ENCODE results near the gene TDP2. TPM values are rescaled to one million over a fixed set of nuclear protein-coding genes. Genes with fewer than 3 reads are reported as not detected.

The TDP2 gene
- total RNA-seq, 2 donors from 2014 or later = 58.3 to 62.9 TPM

Other genes starting within 250 kb of the TDP2 start
- under 1 TPM; 0.51 to 0.82 TPM for gene GPLD1, start 177.3 kb downstream of the TDP2 start, total RNA-seq
- 10 to 100 TPM in 1 of 2 donors, 1 to 10 TPM in 1; 8.0 to 14.7 TPM for gene ALDH5A1, start 171.9 kb downstream of the TDP2 start, total RNA-seq
- under 1 TPM; 0.14 TPM for gene KIAA0319, start 20.7 kb downstream of the TDP2 start, total RNA-seq
- 10 to 100 TPM; 26.5 to 26.9 TPM for gene ACOT13, start 178 bp upstream of the TDP2 start, total RNA-seq
- 100 to 1,000 TPM; 181 to 194 TPM for gene C6orf62, start 52.3 kb upstream of the TDP2 start, total RNA-seq
- 10 to 100 TPM; 50.8 to 58.5 TPM for gene GMNN, start 108.0 kb upstream of the TDP2 start, total RNA-seq
- not detected for gene ARMH2, start 132.0 kb upstream of the TDP2 start, total RNA-seq

Measured in activated T-cell treated with anti-CD3 and anti-CD28 coated beads, Interleukin-2, amount 50 U/mL, for 72 hours (primary cell).